Duodenal mucosa (tissue), 2 donors: ENCODE results near the gene TNFRSF18.

ENCODE experiments used
- H3K27ac ChIP-seq: one replicate; pipeline ENCODE4 v1.7.0; 2013; ENCODE audit warnings: low read depth, low read length
- H3K27me3 ChIP-seq, 2 donors: one replicate each; pipeline ENCODE4 v1.7.0; 2013; ENCODE audit warnings: low read length in 2 of 2, control low read depth in 1 of 2; ENCODE audit not compliant: insufficient read depth in 2 of 2, control insufficient read depth in 1 of 2
- H3K36me3 ChIP-seq, 2 donors: one replicate each; pipeline ENCODE4 v1.7.0; 2013; ENCODE audit warnings: low read length in 2 of 2, control low read depth in 1 of 2; ENCODE audit not compliant: insufficient read depth in 2 of 2, control insufficient read depth in 1 of 2
- H3K4me1 ChIP-seq, 2 donors: one replicate each; pipeline ENCODE4 v1.7.0; 2013; ENCODE audit warnings: low read length in 2 of 2, control low read depth in 1 of 2; ENCODE audit not compliant: insufficient read depth in 2 of 2, control insufficient read depth in 1 of 2
- H3K4me3 ChIP-seq, 2 donors: one replicate each; pipeline ENCODE4 v1.7.0; 2013; ENCODE audit warnings: low read length in 2 of 2, low read depth in 1 of 2
- H3K9ac ChIP-seq, 2 donors: one replicate each; pipeline ENCODE4 v1.7.0; 2013; ENCODE audit warnings: low read length in 2 of 2, low read depth in 1 of 2
- H3K9me3 ChIP-seq, 2 donors: one replicate each; pipeline ENCODE4 v1.7.0; 2013; ENCODE audit warnings: low read length in 2 of 2, control low read depth in 1 of 2; ENCODE audit not compliant: control insufficient read depth in 1 of 2

The TNFRSF18 gene

GRCh38 chr1:1164701-1165451 is 41.5 kb downstream of the TNFRSF18 start:
- Histone ChIP-seq H3K4me3 (peak overlapping the region; percentile 77 to 85), H3K9ac (peak overlapping the region; percentile 93 to 95), H3K27ac (peak overlapping the region; percentile 92), H3K4me1 (peaks cover 8 to 14% of the 10 kb centered on the region in 2 donors), H3K9me3 (no peaks in the 10 kb centered on the region), H3K27me3 (no peaks in the 10 kb centered on the region), H3K36me3 (peaks cover 4% of the 10 kb centered on the region in 2 donors)

GRCh38 chr1:1164361-1164700 is 42.1 kb downstream of the TNFRSF18 start:
- Histone ChIP-seq H3K27ac (peak overlapping the region; percentile 92), H3K4me3 (peak overlapping the region; percentile 77 to 85), H3K9me3 (no peaks in the 10 kb centered on the region), H3K9ac (peak overlapping the region; percentile 93 to 95), H3K4me1 (peaks cover 13 to 18% of the 10 kb centered on the region in 2 donors), H3K36me3 (peaks cover 0 to 4% of the 10 kb centered on the region in 2 donors), H3K27me3 (no peaks in the 10 kb centered on the region)

DNA sequence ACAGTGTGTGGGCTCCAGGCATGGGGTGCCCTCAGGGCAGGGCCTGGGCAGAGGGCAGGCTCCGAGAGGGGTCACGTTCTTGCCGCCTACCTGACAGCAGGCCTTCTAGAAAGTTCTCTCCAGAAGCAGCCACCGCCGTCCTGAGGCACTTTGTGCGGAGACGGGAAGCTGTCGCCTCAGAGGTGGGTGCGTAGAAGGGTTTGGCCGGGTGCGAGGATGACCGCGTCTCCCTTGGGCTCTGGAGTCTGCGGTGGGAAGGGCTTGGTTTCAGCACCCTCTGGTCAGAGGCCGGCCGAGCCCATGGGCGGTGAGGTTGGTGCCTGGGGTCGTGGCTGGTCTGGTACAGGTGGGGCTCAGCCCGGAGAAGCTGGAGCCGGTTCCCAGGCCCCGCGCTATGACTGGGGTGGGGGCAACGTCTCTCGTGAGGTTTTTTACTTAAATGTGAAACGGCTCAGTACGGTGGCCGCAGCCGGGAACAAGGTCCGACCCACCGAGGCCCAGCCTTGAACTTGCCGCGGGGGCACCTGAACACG is 42.8 kb downstream of the TNFRSF18 start:
- H3K9me3 ChIP-seq = no peaks in the 10 kb centered on the region
- H3K27ac ChIP-seq = peak overlapping the region; percentile 92
- H3K36me3 ChIP-seq = peaks cover 0 to 4% of the 10 kb centered on the region in 2 donors
- peak overlapping the region; percentile 93 to 95 for H3K9ac ChIP-seq
- no peaks in the 10 kb centered on the region for H3K27me3 ChIP-seq
- peaks cover 19 to 25% of the 10 kb centered on the region in 2 donors for H3K4me1 ChIP-seq
- peak overlapping the region; percentile 77 to 85 for H3K4me3 ChIP-seq

DNA sequence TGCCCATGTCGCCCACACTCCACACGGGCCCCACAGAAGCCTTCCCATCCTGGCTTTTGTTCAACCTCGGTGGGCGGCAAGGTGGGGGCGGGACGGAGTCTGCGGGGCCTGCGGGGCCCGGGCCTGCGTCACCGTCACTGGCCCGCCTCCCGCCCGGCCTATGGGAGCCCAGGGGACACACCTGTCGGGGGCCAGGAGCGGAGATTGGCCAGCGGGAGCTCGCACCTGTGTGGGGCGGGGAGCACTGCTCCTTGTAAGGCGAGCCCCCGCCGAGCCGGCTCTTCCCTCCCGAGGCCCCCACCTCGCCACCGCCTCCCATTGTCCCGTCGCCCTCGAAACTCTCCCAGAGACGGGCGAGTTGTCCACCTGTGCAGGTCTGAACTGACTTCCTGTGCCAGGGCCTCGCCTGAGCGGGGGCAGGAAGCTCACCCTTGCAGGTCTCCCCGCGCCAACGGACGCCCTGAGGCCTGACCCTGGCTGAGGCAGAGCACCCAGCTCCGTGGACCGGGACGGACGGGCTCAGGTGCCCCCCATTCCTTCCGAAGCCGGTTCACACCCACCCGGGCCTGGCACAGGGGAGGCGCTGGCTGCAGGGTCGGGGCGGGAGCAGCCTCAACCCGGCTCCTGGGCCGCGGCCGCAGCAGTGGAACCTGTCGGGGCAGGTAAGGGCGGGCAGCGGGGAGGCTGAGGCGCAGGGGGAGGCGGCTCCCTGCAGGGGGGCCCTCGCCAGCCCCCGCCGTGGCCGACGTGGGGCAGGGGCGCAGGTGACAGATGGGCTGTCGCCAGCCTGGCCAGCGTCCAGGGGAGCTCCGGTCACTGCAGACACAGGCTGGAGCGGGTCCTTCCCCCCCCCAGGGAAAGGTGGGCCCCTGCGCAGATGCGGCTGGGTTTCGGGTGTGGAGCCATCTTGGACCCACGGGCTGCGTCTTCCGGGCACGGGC is 43.5 kb downstream of the TNFRSF18 start:
- Histone ChIP-seq H3K27me3 (no peaks in the 10 kb centered on the region), H3K36me3 (no peaks in the 10 kb centered on the region), H3K27ac (peak overlapping the region; percentile 92), H3K9me3 (no peaks in the 10 kb centered on the region), H3K4me1 (peaks cover 20 to 30% of the 10 kb centered on the region in 2 donors), H3K4me3 (peak overlapping the region; percentile 77 to 85), H3K9ac (peak overlapping the region; percentile 93 to 95)

DNA sequence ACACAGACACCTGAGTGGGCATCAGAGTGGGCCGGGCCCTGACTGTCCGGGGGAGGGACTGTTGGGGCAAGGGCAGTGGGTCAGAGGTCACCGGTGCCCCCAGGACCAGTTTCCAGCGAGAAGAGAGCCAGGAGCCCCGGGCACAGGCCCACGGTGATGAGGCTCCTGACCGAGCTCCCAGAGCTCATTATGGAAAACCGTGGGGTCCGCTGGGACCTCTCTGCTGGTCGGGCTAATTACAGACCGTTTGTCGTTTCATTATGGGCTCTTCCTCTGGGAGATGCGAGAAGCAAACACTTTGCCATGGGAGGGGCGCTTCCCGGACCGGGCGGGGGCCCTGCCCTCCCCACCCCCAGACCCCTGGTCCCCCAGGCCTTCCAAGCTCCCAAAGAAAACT is 44.7 kb downstream of the TNFRSF18 start:
- Histone ChIP-seq H3K27ac (peak overlapping the region; percentile 70), H3K27me3 (no peaks in the 10 kb centered on the region), H3K9ac (peak overlapping the region in 1 of 2 donors; percentile 65), H3K9me3 (no peaks in the 10 kb centered on the region), H3K36me3 (no peaks in the 10 kb centered on the region), H3K4me3 (peak overlapping the region in 1 of 2 donors; percentile 35), H3K4me1 (peaks cover 23 to 25% of the 10 kb centered on the region in 2 donors)

- Histone ChIP-seq H3K36me3 (no peaks in the 10 kb centered on the region), H3K4me1 (peaks cover 24 to 26% of the 10 kb centered on the region in 2 donors), H3K9ac (peak overlapping the region in 1 of 2 donors; percentile 65), H3K9me3 (no peaks in the 10 kb centered on the region), H3K4me3 (no peak overlapping the region), H3K27ac (no peak overlapping the region), H3K27me3 (no peaks in the 10 kb centered on the region)
These were observed 45.2 kb downstream of the TNFRSF18 start for GRCh38 chr1:1161078-1161682.

GRCh38 chr1:1160281-1160930 is 46.0 kb downstream of the TNFRSF18 start:
- Histone ChIP-seq H3K4me3 (no peak overlapping the region), H3K27me3 (no peaks in the 10 kb centered on the region), H3K9me3 (no peaks in the 10 kb centered on the region), H3K27ac (no peak overlapping the region), H3K36me3 (no peaks in the 10 kb centered on the region), H3K9ac (peak overlapping the region in 1 of 2 donors; percentile 12), H3K4me1 (peaks cover 20 to 26% of the 10 kb centered on the region in 2 donors)

DNA sequence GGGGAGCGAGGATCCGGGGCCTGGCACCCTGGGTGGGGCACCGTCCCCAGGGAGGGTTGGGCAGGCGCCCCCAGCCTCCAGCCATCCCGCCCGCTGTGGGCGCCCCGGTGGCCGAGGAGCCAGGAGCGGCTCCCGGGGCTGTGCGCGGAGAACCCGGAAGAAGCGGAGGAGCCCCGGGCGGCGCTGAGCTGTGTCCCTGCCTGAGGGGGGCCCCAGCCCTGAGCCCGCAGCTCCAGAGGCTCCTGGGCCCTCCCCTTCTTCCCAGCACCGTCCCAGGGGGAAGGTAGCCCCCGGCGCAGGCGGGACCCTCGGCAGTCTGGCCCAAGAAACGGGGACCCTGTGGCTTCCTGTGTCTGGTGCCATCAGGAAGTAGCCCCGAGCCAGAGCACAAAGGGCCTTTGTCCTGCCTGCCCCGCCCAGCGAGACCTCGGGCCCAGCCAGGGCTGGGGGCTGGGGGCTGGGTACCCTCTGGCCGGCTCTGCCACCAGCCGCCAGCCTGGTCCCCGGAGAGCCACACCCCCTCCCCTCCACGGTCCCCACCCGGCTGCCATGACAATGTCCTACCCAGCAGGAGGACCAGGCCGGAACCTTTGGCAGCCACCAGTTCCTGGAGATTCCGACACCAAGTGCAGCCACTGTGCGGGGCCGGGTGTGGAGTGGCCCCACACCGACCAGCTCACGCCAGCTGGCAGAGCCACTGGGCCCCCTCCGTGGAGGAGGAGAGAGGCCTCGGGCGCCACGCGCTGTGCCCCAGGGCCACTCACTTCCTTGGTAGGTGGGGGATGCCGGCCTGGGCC is 48.3 kb downstream of the TNFRSF18 start:
- peaks cover 20 to 26% of the 10 kb centered on the region in 2 donors for H3K4me1 ChIP-seq
- peak overlapping the region; percentile 98 for H3K27ac ChIP-seq
- H3K4me3 ChIP-seq = peak overlapping the region; percentile 71 to 78
- no peaks in the 10 kb centered on the region for H3K36me3 ChIP-seq
- H3K27me3 ChIP-seq = no peaks in the 10 kb centered on the region
- no peaks in the 10 kb centered on the region for H3K9me3 ChIP-seq
- H3K9ac ChIP-seq = peak overlapping the region; percentile 85 to 94

GRCh38 chr1:1157426-1157913 is 48.9 kb downstream of the TNFRSF18 start:
- H3K9ac ChIP-seq = peak overlapping the region; percentile 85 to 94
- peak overlapping the region; percentile 98 for H3K27ac ChIP-seq
- H3K27me3 ChIP-seq = no peaks in the 10 kb centered on the region
- H3K4me3 ChIP-seq = peak overlapping the region; percentile 71 to 78
- H3K9me3 ChIP-seq = no peaks in the 10 kb centered on the region
- H3K36me3 ChIP-seq = peaks cover 0 to 5% of the 10 kb centered on the region in 2 donors
- peaks cover 20 to 26% of the 10 kb centered on the region in 2 donors for H3K4me1 ChIP-seq
